Erythroblast (primary cell): ENCODE results near the gene MRPL54.

Source experiments
- GATA1 ChIP-seq: IDR thresholded peaks from 2 replicates; pipeline ENCODE4 v1.6.1; 2011; ENCODE audit warnings: low read depth, mild to moderate bottlenecking, control low read depth, low read length, moderate library complexity
- POLR2A ChIP-seq: IDR thresholded peaks from 2 replicates; pipeline ENCODE4 v1.6.1; 2011; ENCODE audit warnings: mild to moderate bottlenecking, low read length

- TF ChIP-seq POLR2A (no peak), GATA1 (no peak)
Observed at GRCh38 chr19:3773814-3774515, 11.5 kb downstream of the MRPL54 start.
